BE2C (cell line): Measurements from ENCODE around the gene SFTPB.

ENCODE experiments used
- DNase-seq: peaks from one replicate; pipeline ENCODE4 v3.0.0-alpha.2; 2020
- H3K27me3 ChIP-seq: fragments of 250-450 bp; sonication (Bioruptor Pico); 2 replicates; pipeline ENCODE4 v1.5.1; 2020; ENCODE audit warnings: mild to moderate bottlenecking
- H3K36me3 ChIP-seq: fragments of 250-450 bp; sonication (Bioruptor Pico); 2 replicates; pipeline ENCODE4 v1.5.1; 2020; ENCODE audit warnings: mild to moderate bottlenecking
- H3K4me1 ChIP-seq: fragments of 250-450 bp; sonication (Bioruptor Pico); 2 replicates; pipeline ENCODE4 v1.5.1; 2020
- H3K4me3 ChIP-seq: 2 replicates; pipeline ENCODE4 v1.5.1; 2011; ENCODE audit warnings: low read depth, low read length
- H3K9me3 ChIP-seq: fragments of 250-450 bp; sonication (Bioruptor Pico); 2 replicates; pipeline ENCODE4 v1.5.1; 2020
- TF ChIP-seq, protein P1 (sequence below): IDR thresholded peaks from 2 replicates; pipeline ENCODE4 v1.5.1; 2012; ENCODE audit warnings: mild to moderate bottlenecking, low read depth, low read length

Gene SFTPB

DNA sequence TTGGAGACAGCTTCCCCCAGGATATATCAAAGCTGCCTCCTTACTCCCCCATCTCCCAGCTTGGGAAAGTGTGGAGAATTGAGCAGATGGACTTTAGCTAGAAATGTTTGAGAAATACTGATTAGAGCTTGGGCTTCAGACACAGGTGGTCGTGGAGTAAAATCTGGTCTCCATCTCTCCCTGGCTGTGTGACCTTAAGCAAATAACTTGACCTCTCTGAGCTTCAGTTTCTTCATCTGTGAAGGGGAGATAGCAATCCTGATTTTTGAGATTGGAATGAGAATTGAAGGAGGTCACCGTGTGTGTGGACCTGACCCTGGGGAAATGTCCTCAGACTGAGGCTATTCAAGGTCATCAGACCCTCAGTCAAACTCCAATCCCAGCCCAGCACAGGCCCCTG is 29.7 kb upstream of the SFTPB start:
- Histone ChIP-seq H3K4me1 (no peaks in the 10 kb centered on the region), H3K4me3 (no peak overlapping the region), H3K27me3 (no peaks in the 10 kb centered on the region), H3K9me3 (no peaks in the 10 kb centered on the region), H3K36me3 (no peaks in the 10 kb centered on the region)
- TF ChIP-seq, protein P1, sequence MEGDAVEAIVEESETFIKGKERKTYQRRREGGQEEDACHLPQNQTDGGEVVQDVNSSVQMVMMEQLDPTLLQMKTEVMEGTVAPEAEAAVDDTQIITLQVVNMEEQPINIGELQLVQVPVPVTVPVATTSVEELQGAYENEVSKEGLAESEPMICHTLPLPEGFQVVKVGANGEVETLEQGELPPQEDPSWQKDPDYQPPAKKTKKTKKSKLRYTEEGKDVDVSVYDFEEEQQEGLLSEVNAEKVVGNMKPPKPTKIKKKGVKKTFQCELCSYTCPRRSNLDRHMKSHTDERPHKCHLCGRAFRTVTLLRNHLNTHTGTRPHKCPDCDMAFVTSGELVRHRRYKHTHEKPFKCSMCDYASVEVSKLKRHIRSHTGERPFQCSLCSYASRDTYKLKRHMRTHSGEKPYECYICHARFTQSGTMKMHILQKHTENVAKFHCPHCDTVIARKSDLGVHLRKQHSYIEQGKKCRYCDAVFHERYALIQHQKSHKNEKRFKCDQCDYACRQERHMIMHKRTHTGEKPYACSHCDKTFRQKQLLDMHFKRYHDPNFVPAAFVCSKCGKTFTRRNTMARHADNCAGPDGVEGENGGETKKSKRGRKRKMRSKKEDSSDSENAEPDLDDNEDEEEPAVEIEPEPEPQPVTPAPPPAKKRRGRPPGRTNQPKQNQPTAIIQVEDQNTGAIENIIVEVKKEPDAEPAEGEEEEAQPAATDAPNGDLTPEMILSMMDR = no peak
- DNase-seq = no peak

DNA sequence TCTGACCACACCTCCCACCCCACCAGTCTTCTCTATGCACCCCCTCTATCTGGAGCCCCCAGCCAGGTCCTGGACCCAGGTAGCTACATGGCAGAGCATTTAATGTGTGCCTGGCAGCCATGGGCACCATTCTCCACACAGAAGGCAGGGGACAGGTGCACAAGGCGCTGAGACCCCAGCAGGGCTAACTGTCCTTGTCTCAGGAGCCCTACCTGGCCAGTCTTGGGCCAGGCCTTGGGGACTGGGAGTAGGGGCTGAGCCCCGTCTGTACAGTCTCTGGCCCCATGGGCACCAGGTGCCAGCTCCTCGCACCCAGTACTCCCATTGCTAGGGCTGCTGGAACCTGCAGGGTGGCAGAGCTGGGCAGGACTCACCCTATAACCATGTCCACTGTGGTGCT is 29.1 kb upstream of the SFTPB start:
- Histone ChIP-seq H3K4me1 (no peaks in the 10 kb centered on the region), H3K4me3 (no peak overlapping the region), H3K9me3 (no peaks in the 10 kb centered on the region), H3K36me3 (no peaks in the 10 kb centered on the region), H3K27me3 (no peaks in the 10 kb centered on the region)
- TF ChIP-seq, protein P1 = no peak
- DNase-seq = no peak

DNA sequence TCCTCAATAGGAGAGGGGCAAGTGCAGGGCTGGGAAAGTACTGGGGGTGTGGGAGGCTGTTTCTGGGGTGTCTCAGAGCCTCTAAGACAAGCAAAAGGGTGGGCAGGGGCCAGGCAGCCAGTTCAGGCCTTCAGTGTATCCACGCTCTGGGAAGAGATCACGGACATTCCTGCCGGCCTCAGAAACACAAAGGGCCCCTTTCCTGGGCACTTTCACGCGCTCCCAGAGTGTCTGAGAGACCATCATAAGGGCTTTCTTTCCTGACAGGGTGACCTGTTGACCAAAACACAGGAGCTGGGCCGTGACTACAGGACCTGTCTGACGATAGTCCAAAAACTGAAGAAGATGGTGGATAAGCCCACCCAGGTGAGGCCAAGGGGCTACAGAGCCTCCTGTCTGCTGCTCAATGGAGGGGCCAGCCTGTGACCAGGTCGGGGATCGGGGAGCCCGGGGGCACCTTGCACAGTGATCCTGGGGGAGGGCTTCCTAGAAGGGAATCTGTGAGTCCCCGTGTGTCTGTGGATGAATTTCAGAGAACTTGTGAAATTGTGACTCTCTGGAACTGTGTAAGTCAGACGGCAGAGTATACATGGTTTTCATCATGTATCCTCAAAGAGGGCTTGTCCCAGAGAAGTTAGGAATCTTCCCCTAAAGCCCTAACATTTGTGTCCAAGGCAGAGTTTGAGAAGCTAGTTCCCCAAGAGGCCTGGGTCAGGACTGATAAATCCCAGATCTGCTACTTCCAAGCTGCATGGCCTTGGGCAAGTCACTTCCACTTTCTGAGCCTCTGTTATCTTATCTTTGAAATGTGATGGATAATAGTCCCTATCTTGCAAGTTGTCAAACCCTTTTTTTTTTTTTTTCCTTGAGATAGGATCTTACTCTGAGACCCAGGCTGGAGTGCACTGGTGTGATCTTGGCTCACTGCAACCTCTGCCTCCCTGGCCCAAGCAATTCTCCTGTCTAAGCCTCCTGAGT is 28.0 kb upstream of the SFTPB start:
- Histone ChIP-seq H3K9me3 (no peaks in the 10 kb centered on the region), H3K27me3 (no peaks in the 10 kb centered on the region), H3K4me1 (no peaks in the 10 kb centered on the region), H3K36me3 (no peaks in the 10 kb centered on the region), H3K4me3 (no peak overlapping the region)
- no peak for DNase-seq
- TF ChIP-seq, protein P1 = no peak

DNA sequence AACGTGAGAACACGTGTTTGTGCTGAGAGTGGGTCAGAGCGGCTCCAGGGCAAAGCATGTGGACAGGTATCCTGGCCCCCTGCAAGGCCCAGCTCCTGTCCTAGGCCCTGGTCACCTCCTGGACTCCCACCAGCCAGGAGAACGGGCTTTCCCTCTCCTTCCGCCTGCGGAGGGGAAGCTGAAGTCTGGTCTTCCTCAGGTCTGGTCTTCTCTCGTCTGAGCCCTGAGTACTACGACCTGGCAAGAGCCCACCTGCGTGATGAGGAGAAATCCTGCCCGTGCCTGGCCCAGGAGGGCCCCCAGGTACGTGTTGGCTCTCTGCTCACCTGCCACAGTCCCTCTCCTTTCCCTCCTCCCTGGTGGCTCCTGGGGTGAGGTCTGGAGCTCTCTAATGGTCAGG is 27.1 kb upstream of the SFTPB start:
- DNase-seq = no peak
- Histone ChIP-seq H3K9me3 (no peaks in the 10 kb centered on the region), H3K4me3 (no peak overlapping the region), H3K36me3 (no peaks in the 10 kb centered on the region), H3K27me3 (no peaks in the 10 kb centered on the region), H3K4me1 (no peaks in the 10 kb centered on the region)
- TF ChIP-seq, protein P1 = no peak

DNA sequence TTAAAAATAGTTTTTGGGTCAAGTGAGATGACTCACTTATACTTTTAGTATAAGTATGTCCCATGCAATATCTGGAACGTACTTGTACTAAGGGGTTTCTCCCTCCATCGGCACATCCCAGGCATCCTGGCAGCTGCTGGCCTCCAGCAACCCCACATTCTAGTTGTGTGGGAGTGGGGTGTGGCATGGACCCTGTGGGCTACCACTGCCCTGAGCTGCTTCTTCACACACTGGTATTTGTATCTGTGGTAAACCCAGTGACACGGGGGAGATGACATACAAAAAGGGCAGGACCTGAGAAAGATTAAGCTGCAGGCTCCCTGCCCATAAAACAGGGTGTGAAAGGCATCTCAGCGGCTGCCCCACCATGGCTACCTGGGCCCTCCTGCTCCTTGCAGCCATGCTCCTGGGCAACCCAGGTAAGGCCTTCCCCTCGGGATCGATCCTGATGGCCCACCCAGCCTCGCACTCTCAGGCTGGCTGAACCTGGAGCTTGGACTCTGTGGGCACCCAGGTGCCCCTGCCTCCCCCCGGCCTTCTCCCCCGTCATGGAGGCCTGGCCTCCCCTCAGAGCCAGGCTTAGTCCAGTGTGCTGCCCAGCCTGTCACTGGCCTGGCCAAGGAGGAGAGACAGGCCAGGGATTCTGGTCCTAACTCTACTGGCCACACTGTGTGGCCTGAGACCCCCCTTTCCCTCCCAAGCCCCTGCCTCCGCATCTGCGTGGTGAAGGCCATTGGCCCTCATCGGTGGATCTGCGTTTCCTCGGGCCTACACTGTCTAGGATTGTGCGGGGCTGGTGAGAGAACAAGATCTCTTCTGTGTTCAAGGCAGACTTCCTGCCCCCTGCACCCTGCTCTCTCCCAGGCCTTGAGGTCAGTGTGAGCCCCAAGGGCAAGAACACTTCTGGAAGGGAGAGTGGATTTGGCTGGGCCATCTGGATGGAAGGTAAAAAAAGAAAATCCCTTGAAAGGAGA is 26.3 kb upstream of the SFTPB start, which contains the start of gene GNLY:
Gene GNLY, plus strand, starts transcription at position 307 of the 974 bp plus-strand sequence. Its CDS starts 61 bp downstream, at position 368.
- Histone ChIP-seq H3K27me3 (no peaks in the 10 kb centered on the region), H3K4me3 (no peak within 1 kb of the TSS), H3K9me3 (no peaks in the 10 kb centered on the region), H3K4me1 (no peaks in the 10 kb centered on the region), H3K36me3 (no peaks in the 10 kb centered on the region)
- no peak for DNase-seq
- TF ChIP-seq, protein P1 = no peak
